Endometrial microvascular endothelial cells (primary cell): Measurements from ENCODE around the gene TMA7B. TPM values are rescaled to one million over a fixed set of nuclear protein-coding genes. Genes with fewer than 3 reads are reported as not detected.

Source experiments
- in situ Hi-C: cut with HindIII; loops from 2 replicates; pipeline ENCODE4 v1.10.0; 2017; ENCODE audit warnings: low sequenced_read_pairs, low pct_unique_long_range_greater_than_20kb; ENCODE audit errors: inconsistent ontology term
- total RNA-seq: library from RNA; depleted of rRNA; stranded (reverse); fragments of >200 nt; gene quantifications from one replicate; pipeline ENCODE4 v1.2.3, GENCODE V29; 2015; ENCODE audit errors: inconsistent ontology term

Gene TMA7B
- total RNA-seq = not detected

GRCh38 chr22:39959640-39960447, at the start of gene TMA7B:
Gene TMA7B, plus strand, starts transcription at chr22:39960397. Its CDS starts 3,978 bp downstream, at chr22:39964375.
- in situ Hi-C loops = no loop called here

DNA sequence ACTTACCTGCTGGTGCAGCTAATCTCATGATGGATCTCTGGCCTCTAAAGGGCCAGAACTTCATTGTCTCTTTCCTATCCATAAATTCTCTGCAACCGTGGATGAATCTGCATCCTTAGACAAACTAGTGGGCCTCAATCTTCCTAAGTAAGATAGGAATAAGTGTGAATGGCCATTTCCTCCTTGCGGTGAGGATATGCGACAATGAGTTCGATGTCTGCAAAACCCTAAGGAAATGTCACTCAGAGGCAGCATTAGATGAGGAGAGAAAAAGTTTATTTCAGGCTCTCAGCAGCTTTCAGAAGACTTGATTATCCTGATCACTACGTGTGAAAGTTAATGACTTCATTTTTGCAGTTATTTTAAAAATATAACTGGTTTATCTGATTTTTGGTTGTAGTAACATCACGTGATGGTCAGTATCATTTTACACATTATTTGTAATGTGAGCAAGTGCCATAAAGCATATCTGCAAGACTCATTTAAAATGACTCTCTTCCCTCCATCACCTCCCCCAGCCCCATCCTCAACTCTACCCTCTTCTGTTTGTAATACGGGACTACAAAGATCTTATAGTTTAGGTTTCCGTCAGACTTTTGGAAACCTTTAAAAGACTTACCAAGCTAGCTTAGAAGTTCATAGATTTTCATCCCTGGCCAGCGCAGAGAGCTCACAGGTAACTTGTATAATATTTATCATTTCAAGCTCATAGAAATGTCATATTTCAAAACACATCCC, 49.2 kb upstream of the TMA7B start:
- in situ Hi-C loops = no loop called here

- in situ Hi-C loops = no loop called here
Observed at GRCh38 chr22:39913321-39913720, 46.9 kb upstream of the TMA7B start.

- in situ Hi-C loops = no loop called here
Observed at GRCh38 chr22:39913886-39914285, 46.3 kb upstream of the TMA7B start.

GRCh38 chr22:39914584-39914983, 45.6 kb upstream of the TMA7B start:
- in situ Hi-C loops = no loop called here

DNA sequence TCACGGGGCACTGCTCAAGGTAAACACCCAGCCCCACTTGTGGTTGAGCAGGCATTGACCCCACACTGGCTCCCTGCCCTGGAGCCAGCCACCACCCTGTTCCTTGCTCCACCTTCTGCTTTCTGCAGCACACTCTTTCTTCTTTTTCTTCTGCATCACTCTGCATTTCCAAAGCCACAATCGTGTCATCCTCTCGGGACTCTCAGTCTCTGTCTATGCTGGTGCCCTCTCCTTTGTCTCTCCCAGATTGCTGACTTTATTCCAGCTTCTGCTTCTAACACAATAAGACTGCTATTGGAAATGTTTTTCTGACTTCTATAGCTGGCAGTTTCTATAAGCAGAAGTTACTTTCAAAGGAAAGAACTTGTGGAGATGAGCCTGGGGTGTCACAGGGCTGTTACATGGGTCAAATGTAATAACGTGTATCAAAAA, 44.9 kb upstream of the TMA7B start:
- in situ Hi-C loops = no loop called here

- in situ Hi-C loops = no loop called here
Observed at GRCh38 chr22:39916496-39916895, 43.7 kb upstream of the TMA7B start.

- in situ Hi-C loops = no loop called here
Observed at GRCh38 chr22:39917197-39917643, 43.0 kb upstream of the TMA7B start.

- in situ Hi-C loops = no loop called here
Observed at GRCh38 chr22:39917776-39918495, 42.3 kb upstream of the TMA7B start.

DNA sequence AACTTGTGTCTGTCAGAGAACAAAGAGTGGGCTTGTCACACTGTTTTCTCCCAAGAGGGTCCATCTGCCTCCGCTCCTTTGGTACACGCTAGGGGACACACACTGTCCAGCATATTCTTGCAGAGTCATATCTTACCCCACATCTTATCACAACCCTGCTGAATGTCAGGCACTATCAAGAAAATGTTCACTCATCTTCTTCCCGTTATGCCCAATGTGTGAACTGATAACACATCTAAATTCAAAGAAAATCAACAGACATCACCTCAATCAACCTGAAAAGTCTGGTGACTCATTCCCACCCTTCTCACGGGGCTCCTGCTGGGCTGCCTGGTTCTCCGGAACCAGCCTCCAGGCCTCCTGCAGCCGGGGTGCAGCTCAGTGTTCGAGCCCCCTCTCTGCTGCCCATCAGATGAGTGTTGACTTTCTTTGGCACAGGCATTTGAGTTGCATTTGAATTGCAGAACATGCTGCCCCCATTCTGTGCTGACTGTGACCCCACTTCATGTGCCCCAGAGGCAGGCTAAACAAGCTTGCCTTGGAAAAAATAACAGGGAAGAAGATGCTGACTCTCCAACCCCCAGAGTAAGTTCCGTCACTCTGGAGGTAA, 40.0 kb upstream of the TMA7B start:
- in situ Hi-C loops = no loop called here

DNA sequence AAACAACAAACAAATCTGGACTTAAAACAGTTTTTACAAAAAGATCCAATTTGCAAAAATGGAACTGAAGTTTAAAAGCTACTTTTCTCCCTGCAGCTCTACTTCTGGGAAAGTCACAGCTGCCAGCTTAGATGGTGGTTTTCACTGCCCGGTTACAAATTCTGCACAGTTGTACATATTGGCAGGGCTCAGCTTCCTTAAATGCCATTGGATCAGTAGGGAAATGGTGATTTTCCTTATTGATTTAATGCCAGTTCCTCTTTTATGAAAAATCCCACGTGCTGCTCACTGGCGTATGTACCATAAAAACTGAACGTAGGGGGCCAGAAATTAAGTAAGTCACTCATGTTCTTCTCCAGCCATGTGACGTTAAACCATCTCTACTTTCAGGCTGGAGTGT, 36.5 kb upstream of the TMA7B start:
- in situ Hi-C loops = no loop called here

GRCh38 chr22:39924286-39924685, 35.9 kb upstream of the TMA7B start:
- in situ Hi-C loops = no loop called here

- in situ Hi-C loops = no loop called here
Observed at GRCh38 chr22:39925273-39925672, 34.9 kb upstream of the TMA7B start.

- in situ Hi-C loops = no loop called here
Observed at GRCh38 chr22:39925909-39926679, 34.1 kb upstream of the TMA7B start.

- in situ Hi-C loops = no loop called here
Observed at GRCh38 chr22:39926753-39927152, 33.4 kb upstream of the TMA7B start.

- in situ Hi-C loops = no loop called here
Observed at GRCh38 chr22:39927544-39927943, 32.7 kb upstream of the TMA7B start.

DNA sequence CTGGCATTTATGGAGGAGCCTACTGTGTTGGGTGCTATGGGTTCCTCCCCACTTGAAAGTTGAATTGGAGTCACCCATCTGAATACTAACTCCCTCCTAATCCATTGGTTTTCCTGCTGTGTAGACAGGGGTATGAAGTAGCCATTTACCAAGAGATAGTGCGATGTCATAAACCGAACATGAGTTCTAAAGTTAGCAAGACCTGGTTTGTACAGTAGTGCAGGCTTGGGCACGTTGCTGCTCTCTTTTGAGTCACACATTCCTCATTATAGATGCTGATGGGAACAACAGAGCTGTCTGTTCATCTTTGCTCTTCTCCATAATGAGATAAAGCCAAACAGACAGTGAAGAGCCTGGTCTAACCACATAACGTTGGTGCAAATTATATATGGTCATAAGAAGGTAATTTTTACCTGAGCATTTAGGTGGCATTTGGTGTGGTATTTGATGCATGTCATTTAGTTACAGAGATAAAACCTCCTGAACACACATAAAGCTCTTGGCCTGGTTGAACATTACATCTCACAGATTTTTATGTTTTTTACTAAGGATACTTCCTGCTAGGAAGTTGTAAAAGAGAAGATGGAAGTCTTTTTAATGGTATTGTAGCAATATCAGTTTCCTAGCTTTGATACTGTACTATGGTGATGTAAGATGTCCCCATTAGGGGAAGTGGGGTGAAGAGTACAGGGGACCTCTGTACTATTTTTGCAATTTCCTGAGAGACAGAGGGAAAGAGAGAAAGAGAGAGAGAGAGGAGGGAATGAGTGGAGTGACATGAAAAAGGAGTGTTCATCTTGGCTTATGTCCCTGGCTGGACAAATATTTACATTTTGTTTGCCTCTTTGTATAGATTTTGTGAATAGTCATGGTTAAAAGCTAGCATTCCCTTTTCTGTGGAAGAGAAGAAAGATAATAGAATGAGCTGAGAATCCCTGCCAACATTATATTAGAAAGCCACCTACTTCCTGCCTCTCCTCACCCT, 31.4 kb upstream of the TMA7B start:
- in situ Hi-C loops = no loop called here
